Kidney epithelial cell (primary cell): ENCODE measurements around the gene PDE6B. TPM values are rescaled to one million over a fixed set of nuclear protein-coding genes. Genes with fewer than 3 reads are reported as not detected.

Experiments used
- DNase-seq: peaks from one replicate; pipeline ENCODE4 v3.0.0-alpha.2; 2010; ENCODE audit warnings: low read depth
- H3K27me3 ChIP-seq: 2 replicates; pipeline ENCODE4 v1.6.0; 2011; ENCODE audit warnings: low read length; ENCODE audit not compliant: control insufficient read depth, insufficient read depth
- H3K36me3 ChIP-seq: 2 replicates; pipeline ENCODE4 v1.5.1; 2011; ENCODE audit warnings: low read length; ENCODE audit not compliant: control insufficient read depth, insufficient read depth
- H3K4me3 ChIP-seq: 2 replicates; pipeline ENCODE4 v1.5.1; 2011; ENCODE audit warnings: low read depth, mild to moderate bottlenecking, control low read depth, low read length
- CTCF ChIP-seq: IDR thresholded peaks from 2 replicates; pipeline ENCODE4 v1.5.1; 2011; ENCODE audit warnings: mild to moderate bottlenecking, moderate library complexity, low read length, control low read depth, inconsistent platforms; ENCODE audit not compliant: insufficient read depth, poor library complexity, severe bottlenecking
- total RNA-seq: library from RNA; depleted of rRNA; stranded (reverse); fragments of >200 nt; gene quantifications from 2 replicates; pipeline ENCODE4 v1.2.3, GENCODE V29; 2015

PDE6B gene
- total RNA-seq, 1 donor from 2014 or later, result 17.1 TPM

- DNase-seq, result no peak
- H3K27me3 ChIP-seq, result peaks cover 2% of the 10 kb centered on the region
- no peak overlapping the region for H3K4me3 ChIP-seq
- no peak for TF ChIP-seq CTCF
- H3K36me3 ChIP-seq, result no peaks in the 10 kb centered on the region
Observed at GRCh38 chr4:677431-678293, 52.3 kb downstream of the PDE6B start.

GRCh38 chr4:678331-679103 is 53.1 kb downstream of the PDE6B start:
- no peaks in the 10 kb centered on the region for H3K36me3 ChIP-seq
- peaks cover 2% of the 10 kb centered on the region for H3K27me3 ChIP-seq
- no peak overlapping the region for H3K4me3 ChIP-seq
- DNase-seq, result no peak
- no peak for TF ChIP-seq CTCF

- no peak overlapping the region for H3K4me3 ChIP-seq
- DNase-seq, result no peak
- TF ChIP-seq CTCF, result no peak
- H3K36me3 ChIP-seq, result no peaks in the 10 kb centered on the region
- H3K27me3 ChIP-seq, result peaks cover 2% of the 10 kb centered on the region
Observed at GRCh38 chr4:679104-679481, 53.7 kb downstream of the PDE6B start.

- H3K4me3 ChIP-seq, result no peak overlapping the region
- no peak for DNase-seq
- H3K27me3 ChIP-seq, result peaks cover 2% of the 10 kb centered on the region
- H3K36me3 ChIP-seq, result no peaks in the 10 kb centered on the region
- TF ChIP-seq CTCF, result no peak
Observed at GRCh38 chr4:679629-680028, 54.3 kb downstream of the PDE6B start.

GRCh38 chr4:680091-680490 is 54.7 kb downstream of the PDE6B start:
- H3K36me3 ChIP-seq, result no peaks in the 10 kb centered on the region
- DNase-seq, result no peak
- H3K4me3 ChIP-seq, result no peak overlapping the region
- H3K27me3 ChIP-seq, result peaks cover 2% of the 10 kb centered on the region
- no peak for TF ChIP-seq CTCF
